Measurements from ENCODE around the gene ECT2L. TPM values are rescaled to one million over a fixed set of nuclear protein-coding genes. Genes with fewer than 3 reads are reported as not detected.

The ECT2L gene
- total RNA-seq, 2 donors from 2014 or later = not detected

GRCh38 chr6:138785980-138786379 lies 9.9 kb upstream of the ECT2L start:
- DNase-seq = no peak
- Histone ChIP-seq H3K4me3 (ENCODE audit: low read length) (no peak overlapping the region), H3K4me1 (ENCODE audit: control insufficient read depth, insufficient read depth, low read length) (no peaks in the 10 kb centered on the region), H3K9me3 (ENCODE audit: control insufficient read depth, low read length) (no peaks in the 10 kb centered on the region), H3K9ac (ENCODE audit: extremely low read depth, low read length, poor library complexity, severe bottlenecking) (no peak overlapping the region), H3K36me3 (ENCODE audit: control insufficient read depth, insufficient read depth, low read length) (no peaks in the 10 kb centered on the region), H3K27ac (ENCODE audit: low read depth, low read length) (no peak overlapping the region), H3K27me3 (ENCODE audit: control insufficient read depth, insufficient read depth, low read length, poor library complexity, severe bottlenecking) (no peaks in the 10 kb centered on the region)
- Mint-ChIP-seq H3K4me3 (no peak overlapping the region), H3K27me3 (ENCODE audit: insufficient read depth) (no peaks in the 10 kb centered on the region), H3K27ac (no peak overlapping the region), H3K4me1 (no peaks in the 10 kb centered on the region), H3K36me3 (ENCODE audit: low read depth) (peaks cover 11% of the 10 kb centered on the region), H3K9me3 (no peaks in the 10 kb centered on the region)
- TF ChIP-seq CTCF (conservative IDR thresholded peaks at IDR 0.05) = no peak
- WGBS, 2 experiments (ENCODE audit: insufficient coverage in 1 of 2, insufficient read length in 1 of 2) = 89 to 92% methylated on average over 3 of the region's 3 CpGs

DNA sequence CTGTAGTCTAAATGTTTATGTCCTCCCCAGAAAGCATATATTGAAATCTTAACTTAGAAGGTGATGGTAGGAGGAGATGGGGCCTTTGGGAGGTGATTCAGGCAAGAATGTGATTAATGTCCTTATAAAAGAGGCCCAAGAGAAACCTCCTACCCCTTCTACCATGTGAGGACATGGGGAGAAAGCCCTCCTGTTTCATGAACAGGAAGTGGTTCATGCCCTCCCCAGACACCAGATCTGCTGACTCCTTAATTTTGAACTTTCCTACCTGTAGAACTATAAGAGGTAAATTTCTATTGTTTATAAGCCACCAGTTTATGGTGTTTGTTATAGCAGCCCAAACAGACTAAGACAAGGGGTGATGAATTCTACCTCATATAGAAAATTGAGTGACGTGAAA lies 8.7 kb upstream of the ECT2L start:
- no peak overlapping the region for H3K4me3 ChIP-seq (ENCODE audit: low read length)
- 71% methylated on average over 1 of the region's 1 CpG; no CpG with 5 or more reads in 1 of the 2 experiments for WGBS, 2 experiments (ENCODE audit: insufficient coverage in 1 of 2, insufficient read length in 1 of 2)
- H3K27me3 ChIP-seq (ENCODE audit: control insufficient read depth, insufficient read depth, low read length, poor library complexity, severe bottlenecking) = no peaks in the 10 kb centered on the region
- no peak for TF ChIP-seq CTCF (conservative IDR thresholded peaks at IDR 0.05)
- H3K36me3 Mint-ChIP-seq (ENCODE audit: low read depth) = peaks cover 13% of the 10 kb centered on the region
- no peaks in the 10 kb centered on the region for H3K9me3 ChIP-seq (ENCODE audit: control insufficient read depth, low read length)
- H3K4me3 Mint-ChIP-seq = no peak overlapping the region
- no peaks in the 10 kb centered on the region for H3K27me3 Mint-ChIP-seq (ENCODE audit: insufficient read depth)
- H3K36me3 ChIP-seq (ENCODE audit: control insufficient read depth, insufficient read depth, low read length) = no peaks in the 10 kb centered on the region
- DNase-seq = no peak
- H3K9ac ChIP-seq (ENCODE audit: extremely low read depth, low read length, poor library complexity, severe bottlenecking) = no peak overlapping the region
- no peak overlapping the region for H3K27ac Mint-ChIP-seq
- H3K4me1 Mint-ChIP-seq = no peaks in the 10 kb centered on the region
- H3K4me1 ChIP-seq (ENCODE audit: control insufficient read depth, insufficient read depth, low read length) = no peaks in the 10 kb centered on the region
- no peak overlapping the region for H3K27ac ChIP-seq (ENCODE audit: low read depth, low read length)
- no peaks in the 10 kb centered on the region for H3K9me3 Mint-ChIP-seq

DNA sequence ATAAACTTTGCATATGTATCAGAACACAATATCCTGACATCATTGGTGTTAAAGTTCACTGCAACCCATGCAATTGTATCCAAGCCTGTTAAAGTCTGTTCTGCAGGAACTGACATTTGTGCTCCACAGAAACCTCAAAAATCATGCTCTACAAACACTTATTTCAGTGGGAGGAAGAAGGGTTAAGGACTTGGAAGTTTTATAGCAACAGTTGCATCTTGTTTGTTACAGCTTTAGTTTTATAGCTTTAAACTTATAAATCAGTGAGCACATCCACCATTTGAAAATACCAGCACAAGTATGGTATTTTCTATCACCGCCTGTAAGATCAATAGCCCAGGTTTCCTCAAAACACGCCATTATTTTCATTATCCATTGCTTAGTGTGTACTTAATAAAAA lies 884 bp downstream of the ECT2L start:
- Histone ChIP-seq H3K9ac (ENCODE audit: extremely low read depth, low read length, poor library complexity, severe bottlenecking) (no peak overlapping the region), H3K4me3 (ENCODE audit: low read length) (no peak overlapping the region), H3K27ac (ENCODE audit: low read depth, low read length) (no peak overlapping the region), H3K36me3 (ENCODE audit: control insufficient read depth, insufficient read depth, low read length) (no peaks in the 10 kb centered on the region), H3K9me3 (ENCODE audit: control insufficient read depth, low read length) (no peaks in the 10 kb centered on the region), H3K27me3 (ENCODE audit: control insufficient read depth, insufficient read depth, low read length, poor library complexity, severe bottlenecking) (peaks cover 27% of the 10 kb centered on the region), H3K4me1 (ENCODE audit: control insufficient read depth, insufficient read depth, low read length) (no peaks in the 10 kb centered on the region)
- no peak for TF ChIP-seq CTCF (conservative IDR thresholded peaks at IDR 0.05)
- DNase-seq = no peak
- Mint-ChIP-seq H3K9me3 (no peaks in the 10 kb centered on the region), H3K36me3 (ENCODE audit: low read depth) (peaks cover under 1% of the 10 kb centered on the region), H3K27me3 (ENCODE audit: insufficient read depth) (peaks cover 26% of the 10 kb centered on the region), H3K27ac (no peak overlapping the region), H3K4me3 (peak overlapping the region; percentile 56), H3K4me1 (no peaks in the 10 kb centered on the region)
- 100% methylated on average over 2 of the region's 2 CpGs; no CpG with 5 or more reads in 1 of the 2 experiments for WGBS, 2 experiments (ENCODE audit: insufficient coverage in 1 of 2, insufficient read length in 1 of 2)
